Neural crest cell (in vitro differentiated cells): ENCODE data around the gene DDX51. TPM values are rescaled to one million over a fixed set of nuclear protein-coding genes. Genes with fewer than 3 reads are reported as not detected.
A peak's percentile ranks its signal among the peaks of the same experiment; 100 is the strongest.

Source experiments
- DNase-seq: peaks from one replicate; pipeline ENCODE4 v3.0.0; 2021; ENCODE audit warnings: low read depth, mixed read lengths, low spot score
- H3K27ac Mint-ChIP-seq: one replicate; pipeline ENCODE4 v1.8.0; 2021; ENCODE audit warnings: mild to moderate bottlenecking, mixed read lengths; ENCODE audit not compliant: unreplicated experiment
- H3K27me3 Mint-ChIP-seq: 2 replicates; pipeline ENCODE4 v1.8.0; 2021; ENCODE audit warnings: low read depth, mild to moderate bottlenecking, mixed read lengths
- H3K36me3 Mint-ChIP-seq: 2 replicates; pipeline ENCODE4 v1.8.0; 2021; ENCODE audit warnings: low read depth, mild to moderate bottlenecking, mixed read lengths
- H3K4me1 Mint-ChIP-seq: 2 replicates; pipeline ENCODE4 v1.8.0; 2021; ENCODE audit warnings: mixed read lengths
- H3K4me3 Mint-ChIP-seq: one replicate; pipeline ENCODE4 v1.8.0; 2021; ENCODE audit warnings: mild to moderate bottlenecking, mixed read lengths
- H3K9me3 Mint-ChIP-seq: 2 replicates; pipeline ENCODE4 v1.8.0; 2021; ENCODE audit warnings: mixed read lengths
- CTCF ChIP-seq: fragments of 200-600 bp; sonication (generic); conservative IDR thresholded peaks from 2 replicates; pipeline ENCODE4 v1.5.0; 2021; ENCODE audit warnings: antibody characterized with exemption, mild to moderate bottlenecking
- total RNA-seq: library from RNA; stranded (reverse); gene quantifications from 2 replicates; pipeline ENCODE4 v1.2.1, GENCODE V29; 2021

Gene DDX51
- total RNA-seq, 1 donor from 2014 or later: 33.3 TPM

- H3K27me3 Mint-ChIP-seq: peaks cover 72% of the 10 kb centered on the region
- no peak for DNase-seq
- H3K9me3 Mint-ChIP-seq: no peaks in the 10 kb centered on the region
- no peak overlapping the region for H3K4me3 Mint-ChIP-seq
- peaks cover 8% of the 10 kb centered on the region for H3K4me1 Mint-ChIP-seq
- no peaks in the 10 kb centered on the region for H3K36me3 Mint-ChIP-seq
- no peak overlapping the region for H3K27ac Mint-ChIP-seq
- no peak for TF ChIP-seq CTCF
Observed at GRCh38 chr12:132180648-132181546, 36.8 kb upstream of the DDX51 start.

DNA sequence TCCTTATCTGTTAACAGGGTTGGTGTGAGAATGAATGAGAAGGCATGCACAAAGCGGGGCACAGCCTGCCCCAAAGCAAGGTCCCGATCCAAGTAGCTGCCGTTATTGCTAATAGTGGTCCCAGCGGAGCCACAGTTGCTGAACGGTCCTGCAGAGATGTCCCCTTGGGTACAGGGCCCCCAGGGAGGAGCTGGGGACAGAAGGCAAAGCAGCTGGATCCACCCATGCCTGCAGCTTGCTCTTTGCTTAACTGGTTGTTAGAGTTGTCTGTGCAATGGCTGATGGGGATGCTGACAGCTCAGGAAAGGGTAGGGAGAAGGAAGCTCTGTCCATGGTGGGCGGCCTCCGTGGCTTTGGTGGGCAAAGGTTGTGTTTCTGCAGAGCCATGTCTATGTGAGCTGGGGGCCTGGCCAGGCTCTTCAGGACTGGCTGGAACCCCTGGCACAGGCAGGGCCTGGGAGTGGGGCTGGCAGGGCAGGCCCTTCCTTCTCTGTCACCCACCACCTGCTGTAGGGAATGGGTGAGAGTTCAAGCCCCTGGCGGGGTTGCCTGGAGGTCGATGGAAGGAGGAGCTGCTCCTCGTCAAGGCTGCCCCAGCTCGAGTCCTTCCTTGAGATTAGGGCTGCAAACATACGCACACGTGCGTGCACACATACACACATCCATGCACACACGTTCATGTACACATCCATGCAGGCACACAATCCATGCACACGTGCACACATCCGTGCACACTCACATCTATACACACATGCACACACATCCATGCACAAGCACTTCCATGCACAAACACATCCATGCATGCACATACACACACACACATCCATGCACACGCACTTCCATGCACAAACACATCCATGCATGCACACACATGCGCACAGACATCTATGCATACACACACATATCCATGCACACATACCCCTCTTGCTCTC, 35.6 kb upstream of the DDX51 start:
- Mint-ChIP-seq H3K27ac (peak overlapping the region; percentile 71), H3K36me3 (no peaks in the 10 kb centered on the region), H3K4me1 (peaks cover 8% of the 10 kb centered on the region), H3K27me3 (peaks cover 62% of the 10 kb centered on the region), H3K9me3 (no peaks in the 10 kb centered on the region), H3K4me3 (no peak overlapping the region)
- no peak for DNase-seq
- no peak for TF ChIP-seq CTCF

DNA sequence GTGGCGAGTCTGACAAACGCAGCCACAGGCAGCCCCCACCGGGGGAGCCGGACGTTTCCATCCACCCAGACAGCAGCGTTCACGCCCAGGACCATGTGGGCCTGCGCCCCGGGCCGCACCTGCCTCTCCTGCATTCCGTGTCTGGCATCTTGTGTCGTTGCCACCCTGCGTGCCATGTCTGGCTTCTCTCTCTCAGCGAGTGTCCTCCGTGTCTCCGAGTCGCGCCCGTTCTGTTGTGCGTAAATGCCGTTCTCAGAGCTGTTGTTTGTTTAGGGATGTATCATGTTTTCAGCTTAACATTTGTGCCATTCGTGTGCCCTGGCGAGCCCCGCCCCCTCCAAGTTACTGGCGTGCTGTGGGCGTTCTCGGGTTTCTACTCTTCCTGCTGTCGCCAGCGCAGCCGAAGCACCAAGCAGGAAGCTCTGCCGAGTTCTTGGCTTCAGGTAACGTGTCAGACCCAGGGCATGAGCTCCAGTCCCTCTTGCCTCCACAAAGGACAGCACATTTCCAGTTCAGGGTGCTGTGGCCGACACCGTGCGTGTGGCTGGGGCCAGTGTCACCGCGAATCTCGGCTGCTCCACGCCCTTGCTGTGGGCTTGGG, 34.8 kb upstream of the DDX51 start:
- Mint-ChIP-seq H3K27ac (no peak overlapping the region), H3K4me3 (no peak overlapping the region), H3K4me1 (peaks cover 8% of the 10 kb centered on the region), H3K9me3 (no peaks in the 10 kb centered on the region), H3K36me3 (no peaks in the 10 kb centered on the region), H3K27me3 (peaks cover 58% of the 10 kb centered on the region)
- no peak for TF ChIP-seq CTCF
- no peak for DNase-seq

DNA sequence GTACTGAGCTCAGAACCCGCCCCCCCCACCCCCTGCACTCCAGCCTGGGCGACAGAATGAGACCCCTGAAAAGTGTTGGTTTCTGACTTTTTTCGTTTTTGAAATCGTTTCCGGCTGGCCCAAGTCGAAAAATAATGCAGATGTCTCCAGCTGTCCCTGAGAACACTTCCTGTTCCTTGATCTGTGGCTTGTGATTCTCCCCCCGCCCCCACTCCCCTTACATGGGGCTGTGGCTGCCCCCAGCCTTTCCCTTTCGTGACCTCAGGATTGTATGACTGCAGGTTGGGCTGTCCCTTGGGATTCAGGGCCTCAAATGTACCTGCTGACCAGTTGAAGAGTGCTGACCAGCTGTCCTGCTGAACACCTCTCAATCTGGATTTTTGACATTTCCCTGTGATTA, 34.2 kb upstream of the DDX51 start:
- H3K4me3 Mint-ChIP-seq: no peak overlapping the region
- DNase-seq: no peak
- no peak for TF ChIP-seq CTCF
- H3K36me3 Mint-ChIP-seq: no peaks in the 10 kb centered on the region
- H3K27me3 Mint-ChIP-seq: peaks cover 53% of the 10 kb centered on the region
- no peaks in the 10 kb centered on the region for H3K9me3 Mint-ChIP-seq
- no peak overlapping the region for H3K27ac Mint-ChIP-seq
- H3K4me1 Mint-ChIP-seq: peaks cover 8% of the 10 kb centered on the region

DNA sequence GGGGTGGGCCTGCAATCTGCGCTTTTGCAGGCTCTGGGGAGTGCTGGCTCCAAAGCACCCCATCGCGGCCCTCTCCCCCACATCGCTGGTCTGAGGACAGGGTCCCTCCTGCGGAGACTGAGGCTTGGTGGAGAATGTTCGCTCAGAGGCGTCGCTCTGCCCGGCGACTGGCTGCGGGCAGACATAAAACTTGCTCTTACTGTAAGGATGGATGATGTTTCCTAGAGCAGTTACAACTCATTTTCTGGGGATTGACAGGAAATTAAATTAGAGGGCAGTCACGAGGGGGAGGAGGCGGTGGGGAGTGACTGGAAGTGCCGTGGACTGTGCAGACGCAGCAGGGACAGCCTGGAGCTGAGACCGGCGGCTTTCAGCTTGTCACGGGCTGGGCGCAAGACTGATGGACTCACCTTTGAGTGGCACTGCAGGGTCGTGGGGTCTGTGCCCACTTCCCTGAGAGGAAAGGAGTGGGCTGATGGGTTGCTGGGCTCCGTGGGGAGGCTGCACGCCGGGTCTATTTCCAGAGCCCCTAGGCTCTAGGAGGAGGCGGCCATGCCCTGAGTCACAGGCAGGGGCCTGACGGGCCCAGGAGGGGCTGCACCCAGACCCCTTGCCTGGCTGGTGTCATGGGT, 32.9 kb upstream of the DDX51 start:
- Mint-ChIP-seq H3K9me3 (no peaks in the 10 kb centered on the region), H3K4me1 (peaks cover 8% of the 10 kb centered on the region), H3K4me3 (no peak overlapping the region), H3K27me3 (peaks cover 43% of the 10 kb centered on the region), H3K27ac (no peak overlapping the region), H3K36me3 (no peaks in the 10 kb centered on the region)
- no peak for DNase-seq
- TF ChIP-seq CTCF: no peak
